Stimulated activated CD4-positive, alpha-beta T cell treated with anti-CD3 and anti-CD28 coated beads, Interleukin-4, amount 100 ng/mL, for 1 hour (primary cell): ENCODE data around the gene SP3.

Experiments
- DNase-seq: peaks from one replicate; pipeline ENCODE4 v3.0.0-alpha.2; 2020

Gene SP3

GRCh38 chr2:173993459-173993858, 28.3 kb upstream of the SP3 start:
- DNase-seq = no peak

GRCh38 chr2:173991856-173992588, 26.8 kb upstream of the SP3 start:
- no peak for DNase-seq

GRCh38 chr2:173990970-173991819, 26.0 kb upstream of the SP3 start:
- no peak for DNase-seq

- DNase-seq = no peak
Observed at GRCh38 chr2:173990245-173990644, 25.1 kb upstream of the SP3 start.

GRCh38 chr2:173989884-173990215, 24.7 kb upstream of the SP3 start:
- DNase-seq = no peak

- no peak for DNase-seq
Observed at GRCh38 chr2:173989160-173989883, 24.1 kb upstream of the SP3 start.

GRCh38 chr2:173986805-173987204, 21.6 kb upstream of the SP3 start:
- no peak for DNase-seq

- no peak for DNase-seq
Observed at GRCh38 chr2:173985605-173985992, 20.4 kb upstream of the SP3 start.

- no peak for DNase-seq
Observed at GRCh38 chr2:173984866-173985604, 19.9 kb upstream of the SP3 start.

GRCh38 chr2:173983391-173983871, 18.3 kb upstream of the SP3 start:
- DNase-seq = no peak

- no peak for DNase-seq
Observed at GRCh38 chr2:173982918-173983317, 17.7 kb upstream of the SP3 start.

- DNase-seq = no peak
Observed at GRCh38 chr2:173982182-173982714, 17.1 kb upstream of the SP3 start.

GRCh38 chr2:173981520-173981919, 16.3 kb upstream of the SP3 start:
- no peak for DNase-seq

- no peak for DNase-seq
Observed at GRCh38 chr2:173979751-173980351, 14.7 kb upstream of the SP3 start.

GRCh38 chr2:173978447-173978846, 13.3 kb upstream of the SP3 start:
- DNase-seq = no peak

GRCh38 chr2:173972636-173973035, 7.5 kb upstream of the SP3 start:
- no peak for DNase-seq

GRCh38 chr2:173972165-173972564, 7.0 kb upstream of the SP3 start:
- DNase-seq = no peak

- no peak for DNase-seq
Observed at GRCh38 chr2:173970516-173970924, 5.3 kb upstream of the SP3 start.

GRCh38 chr2:173969886-173970285, 4.7 kb upstream of the SP3 start:
- DNase-seq = no peak

- no peak for DNase-seq
Observed at GRCh38 chr2:173968551-173968950, 3.4 kb upstream of the SP3 start.

- no peak for DNase-seq
Observed at GRCh38 chr2:173966274-173967098, 1.3 kb upstream of the SP3 start.
